Ishikawa (cell line): ENCODE measurements around the gene NOP14.

Source experiments
- CREB1 ChIP-seq: IDR thresholded peaks from 2 replicates; pipeline ENCODE4 v1.6.1; 2012; ENCODE audit warnings: low read depth
- RAD21 ChIP-seq: IDR thresholded peaks from 2 replicates; pipeline ENCODE4 v1.6.1; 2012; ENCODE audit warnings: low read depth
- TAF1 ChIP-seq: IDR thresholded peaks from 2 replicates; pipeline ENCODE4 v1.6.1; 2012; ENCODE audit warnings: low read depth, mild to moderate bottlenecking
- TEAD4 ChIP-seq: IDR thresholded peaks from 2 replicates; pipeline ENCODE4 v1.6.1; 2012
- YY1 ChIP-seq: IDR thresholded peaks from 2 replicates; pipeline ENCODE4 v1.6.1; 2012; ENCODE audit warnings: low read depth
- TF ChIP-seq, protein P1 (sequence below): IDR thresholded peaks from 2 replicates; pipeline ENCODE4 v1.6.1; 2012; ENCODE audit warnings: low read depth, mild to moderate bottlenecking
- TF ChIP-seq, protein P2 (sequence below): IDR thresholded peaks from 2 replicates; pipeline ENCODE4 v1.6.1; 2012

DNA sequence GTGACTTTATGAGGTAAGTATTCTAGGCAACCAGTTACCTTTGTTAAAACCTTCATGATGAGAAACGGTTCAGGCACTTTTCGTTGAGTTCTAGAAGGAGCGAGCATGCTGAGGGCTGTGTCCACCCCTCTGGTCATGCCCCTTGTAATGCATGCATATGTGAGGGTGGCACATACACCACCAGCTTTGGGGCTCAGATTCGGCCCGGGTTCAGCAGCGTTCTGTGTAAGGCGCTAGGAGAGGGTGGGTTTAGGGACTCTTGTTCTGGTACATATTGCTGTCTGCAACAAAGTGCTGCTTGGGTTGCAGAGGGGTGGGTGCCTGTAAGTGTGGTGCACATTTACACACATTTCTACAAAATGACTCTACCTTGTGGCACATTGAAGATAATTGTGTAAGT lies 54.5 kb downstream of the NOP14 start:
- TF ChIP-seq TEAD4 (no peak), TAF1 (no peak), RAD21 (no peak), CREB1 (no peak), YY1 (no peak)
- TF ChIP-seq, protein P1, sequence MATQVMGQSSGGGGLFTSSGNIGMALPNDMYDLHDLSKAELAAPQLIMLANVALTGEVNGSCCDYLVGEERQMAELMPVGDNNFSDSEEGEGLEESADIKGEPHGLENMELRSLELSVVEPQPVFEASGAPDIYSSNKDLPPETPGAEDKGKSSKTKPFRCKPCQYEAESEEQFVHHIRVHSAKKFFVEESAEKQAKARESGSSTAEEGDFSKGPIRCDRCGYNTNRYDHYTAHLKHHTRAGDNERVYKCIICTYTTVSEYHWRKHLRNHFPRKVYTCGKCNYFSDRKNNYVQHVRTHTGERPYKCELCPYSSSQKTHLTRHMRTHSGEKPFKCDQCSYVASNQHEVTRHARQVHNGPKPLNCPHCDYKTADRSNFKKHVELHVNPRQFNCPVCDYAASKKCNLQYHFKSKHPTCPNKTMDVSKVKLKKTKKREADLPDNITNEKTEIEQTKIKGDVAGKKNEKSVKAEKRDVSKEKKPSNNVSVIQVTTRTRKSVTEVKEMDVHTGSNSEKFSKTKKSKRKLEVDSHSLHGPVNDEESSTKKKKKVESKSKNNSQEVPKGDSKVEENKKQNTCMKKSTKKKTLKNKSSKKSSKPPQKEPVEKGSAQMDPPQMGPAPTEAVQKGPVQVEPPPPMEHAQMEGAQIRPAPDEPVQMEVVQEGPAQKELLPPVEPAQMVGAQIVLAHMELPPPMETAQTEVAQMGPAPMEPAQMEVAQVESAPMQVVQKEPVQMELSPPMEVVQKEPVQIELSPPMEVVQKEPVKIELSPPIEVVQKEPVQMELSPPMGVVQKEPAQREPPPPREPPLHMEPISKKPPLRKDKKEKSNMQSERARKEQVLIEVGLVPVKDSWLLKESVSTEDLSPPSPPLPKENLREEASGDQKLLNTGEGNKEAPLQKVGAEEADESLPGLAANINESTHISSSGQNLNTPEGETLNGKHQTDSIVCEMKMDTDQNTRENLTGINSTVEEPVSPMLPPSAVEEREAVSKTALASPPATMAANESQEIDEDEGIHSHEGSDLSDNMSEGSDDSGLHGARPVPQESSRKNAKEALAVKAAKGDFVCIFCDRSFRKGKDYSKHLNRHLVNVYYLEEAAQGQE, result no peak
- TF ChIP-seq, protein P2, sequence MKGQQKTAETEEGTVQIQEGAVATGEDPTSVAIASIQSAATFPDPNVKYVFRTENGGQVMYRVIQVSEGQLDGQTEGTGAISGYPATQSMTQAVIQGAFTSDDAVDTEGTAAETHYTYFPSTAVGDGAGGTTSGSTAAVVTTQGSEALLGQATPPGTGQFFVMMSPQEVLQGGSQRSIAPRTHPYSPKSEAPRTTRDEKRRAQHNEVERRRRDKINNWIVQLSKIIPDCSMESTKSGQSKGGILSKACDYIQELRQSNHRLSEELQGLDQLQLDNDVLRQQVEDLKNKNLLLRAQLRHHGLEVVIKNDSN, result no peak
